Measurements from ENCODE around the gene CCPG1.
A peak's percentile ranks its signal among the peaks of the same experiment; 100 is the strongest.

Gene CCPG1

DNA sequence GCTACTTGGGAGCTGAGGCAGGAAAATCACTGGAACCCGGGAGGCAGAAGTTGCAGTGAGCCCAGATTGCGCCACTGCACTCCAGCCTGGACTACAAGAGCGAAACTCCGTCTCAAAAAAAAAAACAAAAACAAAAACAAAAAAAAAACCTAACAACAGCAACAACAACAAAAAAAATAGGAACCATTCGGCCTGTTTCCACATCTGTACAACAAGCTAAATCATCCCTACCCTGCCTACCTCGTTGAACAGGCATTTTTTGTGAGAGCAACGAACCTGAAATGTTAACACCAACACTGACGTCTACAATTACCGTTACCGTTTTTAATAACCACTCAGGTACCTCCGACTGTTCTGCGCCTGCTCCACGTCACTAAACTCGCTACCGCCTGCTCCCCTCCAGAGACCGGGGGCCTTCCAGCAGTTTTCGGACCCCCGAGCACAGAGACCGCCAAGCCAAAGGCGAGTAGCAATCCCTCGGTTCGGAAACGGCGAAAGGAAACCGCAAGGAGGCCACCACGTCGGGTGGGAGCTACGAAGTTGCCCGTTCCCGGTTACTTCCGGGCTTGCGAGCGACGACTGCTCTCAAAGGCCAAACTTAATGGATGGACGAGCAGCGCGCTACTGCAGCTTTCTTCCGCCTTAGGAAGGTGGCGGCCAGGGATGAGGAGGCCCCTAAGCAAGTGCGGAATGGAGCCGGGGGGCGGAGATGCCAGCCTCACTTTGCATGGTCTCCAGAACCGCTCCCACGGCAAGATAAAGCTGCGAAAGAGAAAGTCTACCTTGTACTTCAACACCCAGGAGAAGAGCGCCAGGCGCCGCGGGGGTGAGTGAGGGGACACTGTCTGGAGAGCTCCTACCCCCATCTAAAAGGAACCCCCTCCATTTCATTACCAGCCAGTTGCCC lies 89.3 kb downstream of the CCPG1 start, which contains the start of the genes PIGB and PIGBOS1:
Gene PIGB, plus strand, starts transcription at position 635 of the 907 bp plus-strand sequence. Its CDS starts 29 bp downstream, at position 664.
Gene PIGBOS1, minus strand, starts transcription at position 536 of the 907 bp plus-strand sequence. CDS start 1,331 bp downstream, outside the sequence.
- peak; percentile 91 for DNase-seq (ENCODE audit: low spot score)

Data from RKO (cell line).